Lung (tissue), 12 donors: Measurements from ENCODE around the gene PNPLA2. TPM values are rescaled to one million over a fixed set of nuclear protein-coding genes. Genes with fewer than 3 reads are reported as not detected.

Experiments used
- ATAC-seq: fragments of 200-7000 bp; cut with Tn5 transposase; one replicate; pipeline ENCODE4 v1.9.1; 2020; ENCODE audit warnings: moderate number of reproducible peaks; ENCODE audit not compliant: insufficient read depth, low FRiP score
- DNase-seq, 3 donors: peaks; one replicate each; pipeline ENCODE4 v3.0.0-alpha.2; 2013 to 2017
- H3K27ac ChIP-seq, 2 donors: one replicate each; pipeline ENCODE4 v1.5.1; 2013; ENCODE audit warnings: mild to moderate bottlenecking in 2 of 2, moderate library complexity in 2 of 2, control low read depth in 1 of 2, inconsistent platforms in 1 of 2, low read depth in 1 of 2, low read length in 1 of 2
- H3K27me3 ChIP-seq, 3 donors: one replicate each; pipeline ENCODE4 v1.5.1; 2013; ENCODE audit warnings: low read length in 2 of 3; ENCODE audit not compliant: control insufficient read depth in 3 of 3, insufficient read depth in 3 of 3
- H3K36me3 ChIP-seq, 4 donors: one replicate each; pipeline ENCODE4 v1.5.1; 2013; ENCODE audit warnings: low read length in 4 of 4, mild to moderate bottlenecking in 1 of 4, moderate library complexity in 1 of 4; ENCODE audit not compliant: control insufficient read depth in 4 of 4, insufficient read depth in 4 of 4
- H3K4me1 ChIP-seq, 5 donors: one replicate each; pipeline ENCODE4 v1.5.1; 2013; ENCODE audit warnings: low read length in 5 of 5, mild to moderate bottlenecking in 2 of 5, moderate library complexity in 1 of 5; ENCODE audit not compliant: control insufficient read depth in 5 of 5, insufficient read depth in 5 of 5
- H3K4me3 ChIP-seq: one replicate; pipeline ENCODE4 v1.5.1; 2013; ENCODE audit warnings: mild to moderate bottlenecking, control low read depth, moderate library complexity
- H3K9ac ChIP-seq, 2 donors: one replicate each; pipeline ENCODE4 v1.5.1; 2013; ENCODE audit warnings: low read length in 2 of 2, control low read depth in 1 of 2; ENCODE audit not compliant: insufficient read depth in 1 of 2
- H3K9me3 ChIP-seq, 4 donors: one replicate each; pipeline ENCODE4 v1.5.1; 2013; ENCODE audit warnings: low read length in 3 of 4, mild to moderate bottlenecking in 1 of 4, moderate library complexity in 1 of 4; ENCODE audit not compliant: control insufficient read depth in 4 of 4, insufficient read depth in 3 of 4
- WGBS, 2 donors: extraction: QIAGEN DNeasy Blood & Tissue Kit; methylation state at CpG; one replicate each; pipeline ENCODE4 v1.1.7; 2013; 5-methylcytosine and 5-hydroxymethylcytosine counted together
- polyA plus RNA-seq, 2 donors: library from polyadenylated mRNA; stranded (reverse); fragments of 200-250 nt; gene quantifications; one replicate each; pipeline ENCODE4 v1.2.1, GENCODE V29; 2013
- total RNA-seq, 2 donors: library from RNA; depleted of rRNA in 1 of 2; stranded (reverse); fragments of >200 nt in 1 of 2; gene quantifications; one replicate each; pipeline ENCODE4 v1.2.1, GENCODE V29; 2014 to 2021
- TF ChIP-seq, protein P1 (sequence below): IDR thresholded peaks from 2 replicates; pipeline ENCODE4 v1.5.1; 2012; ENCODE audit warnings: mild to moderate bottlenecking; ENCODE audit errors: control extremely low read depth, extremely low read depth
- donor health status: control.
- donor health status: control.
- donor health status: Bipolar disorder and iron deficiency.
- donor health status: healthy.
- donor health status: DM: yes; HTN: yes; CAD: no.

PNPLA2 gene
- total and polyA plus RNA-seq, 4 donors = 65.1 to 160 (median 84.2) TPM

DNA sequence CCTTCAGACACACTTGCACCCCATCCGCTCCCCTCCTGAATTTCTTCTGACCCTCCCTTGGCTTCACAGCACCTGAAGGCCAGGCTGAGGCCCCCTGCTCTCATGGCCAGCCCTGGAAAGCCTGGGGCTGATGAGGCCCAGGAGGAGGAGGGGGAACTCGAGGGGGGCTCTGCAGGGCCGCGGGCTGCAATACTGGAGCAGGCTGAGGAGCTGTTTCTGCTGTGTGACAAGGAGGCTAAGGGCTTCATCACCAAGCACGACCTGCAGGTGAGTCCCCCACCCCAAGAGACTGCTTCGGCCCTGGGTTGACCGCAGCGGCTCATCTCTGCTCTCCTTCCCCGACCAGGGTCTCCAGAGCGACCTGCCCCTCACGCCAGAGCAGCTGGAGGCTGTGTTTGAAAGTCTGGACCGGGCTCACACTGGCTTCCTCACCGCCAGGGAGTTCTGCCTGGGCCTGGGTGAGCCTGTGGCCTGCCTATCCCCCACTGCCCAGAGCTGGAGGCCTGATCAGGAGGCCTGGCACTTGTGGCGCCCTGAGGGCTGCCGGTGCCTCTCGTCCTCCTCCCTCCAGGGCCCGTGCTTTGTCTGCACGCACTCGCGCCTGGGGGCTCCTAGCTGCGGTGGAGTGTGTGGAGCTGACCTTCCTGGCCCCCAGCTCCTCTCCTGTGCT lies 9.9 kb downstream of the PNPLA2 start:
- Histone ChIP-seq H3K27me3 (peaks cover 0 to 24% (median 19%) of the 10 kb centered on the region in 3 donors), H3K36me3 (peaks cover 0 to 17% (median 1%) of the 10 kb centered on the region in 4 donors), H3K9ac (no peak overlapping the region), H3K9me3 (peaks cover 0 to 3% (median 0%) of the 10 kb centered on the region in 4 donors), H3K4me3 (no peak overlapping the region), H3K4me1 (peaks cover 0 to 67% (median 35%) of the 10 kb centered on the region in 5 donors), H3K27ac (peak overlapping the region; percentile 75 to 84)
- ATAC-seq (no peak), DNase-seq (no peak)
- WGBS, 2 donors = 51 to 55% methylated on average over 21 of the region's 21 CpGs
- TF ChIP-seq, protein P1, sequence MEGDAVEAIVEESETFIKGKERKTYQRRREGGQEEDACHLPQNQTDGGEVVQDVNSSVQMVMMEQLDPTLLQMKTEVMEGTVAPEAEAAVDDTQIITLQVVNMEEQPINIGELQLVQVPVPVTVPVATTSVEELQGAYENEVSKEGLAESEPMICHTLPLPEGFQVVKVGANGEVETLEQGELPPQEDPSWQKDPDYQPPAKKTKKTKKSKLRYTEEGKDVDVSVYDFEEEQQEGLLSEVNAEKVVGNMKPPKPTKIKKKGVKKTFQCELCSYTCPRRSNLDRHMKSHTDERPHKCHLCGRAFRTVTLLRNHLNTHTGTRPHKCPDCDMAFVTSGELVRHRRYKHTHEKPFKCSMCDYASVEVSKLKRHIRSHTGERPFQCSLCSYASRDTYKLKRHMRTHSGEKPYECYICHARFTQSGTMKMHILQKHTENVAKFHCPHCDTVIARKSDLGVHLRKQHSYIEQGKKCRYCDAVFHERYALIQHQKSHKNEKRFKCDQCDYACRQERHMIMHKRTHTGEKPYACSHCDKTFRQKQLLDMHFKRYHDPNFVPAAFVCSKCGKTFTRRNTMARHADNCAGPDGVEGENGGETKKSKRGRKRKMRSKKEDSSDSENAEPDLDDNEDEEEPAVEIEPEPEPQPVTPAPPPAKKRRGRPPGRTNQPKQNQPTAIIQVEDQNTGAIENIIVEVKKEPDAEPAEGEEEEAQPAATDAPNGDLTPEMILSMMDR = no peak

DNA sequence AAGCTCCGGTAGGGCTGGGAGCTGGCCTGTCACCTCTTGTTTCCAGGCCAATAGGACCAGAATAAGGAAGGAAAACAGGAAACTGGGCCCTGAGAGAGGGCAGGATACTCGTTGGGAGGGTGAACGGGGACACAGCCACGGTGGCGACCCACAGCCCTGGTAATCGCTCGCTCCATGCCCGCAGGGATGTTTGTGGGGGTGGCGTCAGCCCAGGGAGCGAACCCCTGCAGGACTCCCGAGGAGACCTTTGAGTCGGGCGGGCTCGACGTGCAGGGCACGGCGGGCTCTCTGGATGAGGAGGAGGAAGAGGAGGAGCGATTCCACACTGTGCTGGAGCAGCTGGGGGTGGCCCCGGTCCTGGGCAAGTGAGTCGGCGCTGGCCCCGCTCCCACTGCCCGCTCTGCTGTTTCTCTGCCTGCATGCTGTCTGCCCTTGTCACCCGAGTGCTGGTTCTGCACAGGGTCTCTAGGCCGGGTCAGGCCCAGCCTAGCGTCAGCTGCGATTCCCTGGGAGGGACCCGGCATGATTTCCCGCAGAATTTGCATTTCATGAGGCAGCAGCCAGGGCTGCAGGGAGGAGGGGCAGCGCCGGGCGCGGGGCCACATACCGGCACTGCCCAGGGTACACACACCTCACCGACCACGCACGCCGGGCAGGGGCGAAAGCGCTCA lies 10.6 kb downstream of the PNPLA2 start:
- peak overlapping the region; percentile 75 to 77 for H3K27ac ChIP-seq
- TF ChIP-seq, protein P1 = no peak
- H3K36me3 ChIP-seq = peaks cover 0 to 10% (median 1%) of the 10 kb centered on the region in 4 donors
- no peak overlapping the region for H3K9ac ChIP-seq
- 5 to 9% methylated on average over 40 of the region's 40 CpGs for WGBS, 2 donors
- peaks cover 0 to 24% (median 19%) of the 10 kb centered on the region in 3 donors for H3K27me3 ChIP-seq
- peaks cover 0 to 3% (median 0%) of the 10 kb centered on the region in 4 donors for H3K9me3 ChIP-seq
- no peak overlapping the region for H3K4me3 ChIP-seq
- DNase-seq = peak in 2 of 3 donors; percentile 44 to 50
- ATAC-seq = no peak
- peaks cover 0 to 73% (median 35%) of the 10 kb centered on the region in 5 donors for H3K4me1 ChIP-seq

DNA sequence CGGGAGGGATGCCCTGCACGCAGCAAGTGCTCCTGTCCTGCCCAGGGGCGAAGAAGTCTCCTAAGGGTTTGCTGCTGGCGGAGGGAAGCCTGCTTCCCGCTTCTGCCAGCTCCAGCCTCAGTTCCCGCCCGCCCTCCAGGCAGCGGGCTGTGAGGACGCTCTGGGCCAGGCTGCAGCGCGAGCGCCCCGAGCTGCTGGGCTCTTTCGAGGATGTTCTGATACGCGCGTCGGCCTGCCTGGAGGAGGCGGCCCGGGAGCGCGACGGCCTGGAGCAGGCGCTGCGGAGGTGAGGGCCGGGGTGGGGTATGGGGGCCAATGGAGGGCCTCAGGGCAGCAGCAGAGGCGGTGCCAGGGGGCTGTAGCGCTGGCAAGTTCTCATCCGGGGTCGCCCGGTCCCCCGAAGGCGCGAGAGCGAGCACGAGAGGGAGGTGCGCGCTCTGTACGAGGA lies 11.2 kb downstream of the PNPLA2 start:
- H3K27me3 ChIP-seq = peaks cover 0 to 24% (median 19%) of the 10 kb centered on the region in 3 donors
- ATAC-seq = no peak
- DNase-seq = no peak
- peak overlapping the region in 1 of 2 donors; percentile 77 for H3K27ac ChIP-seq
- no peaks in the 10 kb centered on the region for H3K9me3 ChIP-seq
- H3K36me3 ChIP-seq = peaks cover 0 to 4% (median 1%) of the 10 kb centered on the region in 4 donors
- TF ChIP-seq, protein P1 = no peak
- H3K4me3 ChIP-seq = no peak overlapping the region
- peaks cover 0 to 76% (median 38%) of the 10 kb centered on the region in 5 donors for H3K4me1 ChIP-seq
- 1 to 5% methylated on average over 33 to 39 of the region's 39 CpGs for WGBS, 2 donors
- no peak overlapping the region for H3K9ac ChIP-seq
